ENCODE results near the gene KLHL29.

The KLHL29 gene

GRCh38 chr2:23447405-23447804 is 62.4 kb downstream of the KLHL29 start:
- no peak for DNase-seq
- Mint-ChIP-seq H3K36me3 (no peaks in the 10 kb centered on the region), H3K9me3 (no peaks in the 10 kb centered on the region), H3K4me3 (no peak overlapping the region), H3K27ac (no peak overlapping the region), H3K27me3 (peaks cover 14 to 35% of the 10 kb centered on the region in 2 donors), H3K4me1 (peaks cover 6 to 18% of the 10 kb centered on the region in 2 donors)
- no peak for ATAC-seq (replicated peaks)

GRCh38 chr2:23448906-23449305 is 63.9 kb downstream of the KLHL29 start:
- no peak overlapping the region for H3K4me3 Mint-ChIP-seq
- DNase-seq (no peak), ATAC-seq (replicated peaks) (no peak)
- no peaks in the 10 kb centered on the region for H3K36me3 Mint-ChIP-seq
- peaks cover 14 to 36% of the 10 kb centered on the region in 2 donors for H3K27me3 Mint-ChIP-seq
- H3K4me1 Mint-ChIP-seq = peaks cover 12 to 29% of the 10 kb centered on the region in 2 donors
- H3K27ac Mint-ChIP-seq = no peak overlapping the region
- no peaks in the 10 kb centered on the region for H3K9me3 Mint-ChIP-seq

GRCh38 chr2:23449413-23449812 is 64.4 kb downstream of the KLHL29 start:
- DNase-seq (no peak), ATAC-seq (replicated peaks) (peak; percentile 82 to 86)
- Mint-ChIP-seq H3K4me1 (peaks cover 12 to 30% of the 10 kb centered on the region in 2 donors), H3K27ac (no peak overlapping the region), H3K9me3 (no peaks in the 10 kb centered on the region), H3K27me3 (peaks cover 14 to 38% of the 10 kb centered on the region in 2 donors), H3K36me3 (no peaks in the 10 kb centered on the region), H3K4me3 (no peak overlapping the region)

GRCh38 chr2:23449831-23450331 is 64.9 kb downstream of the KLHL29 start:
- no peak for ATAC-seq (replicated peaks)
- Mint-ChIP-seq H3K27me3 (peaks cover 19 to 43% of the 10 kb centered on the region in 2 donors), H3K36me3 (no peaks in the 10 kb centered on the region), H3K4me1 (peaks cover 14 to 34% of the 10 kb centered on the region in 2 donors), H3K9me3 (no peaks in the 10 kb centered on the region), H3K27ac (no peak overlapping the region), H3K4me3 (no peak overlapping the region)
- DNase-seq = no peak

- no peak for DNase-seq
- Mint-ChIP-seq H3K4me3 (no peak overlapping the region), H3K27ac (no peak overlapping the region), H3K27me3 (peaks cover 12 to 41% of the 10 kb centered on the region in 2 donors), H3K9me3 (no peaks in the 10 kb centered on the region), H3K4me1 (peaks cover 14 to 34% of the 10 kb centered on the region in 2 donors), H3K36me3 (no peaks in the 10 kb centered on the region)
- peak in 1 of 2 donors; percentile 2 for ATAC-seq (replicated peaks)
Observed at GRCh38 chr2:23452372-23452771, 67.4 kb downstream of the KLHL29 start.

- Mint-ChIP-seq H3K27me3 (peaks cover 8 to 40% of the 10 kb centered on the region in 2 donors), H3K9me3 (no peaks in the 10 kb centered on the region), H3K36me3 (no peaks in the 10 kb centered on the region), H3K27ac (no peak overlapping the region), H3K4me1 (peaks cover 14 to 34% of the 10 kb centered on the region in 2 donors), H3K4me3 (peak overlapping the region in 1 of 2 donors; percentile 51)
- DNase-seq = peak; percentile 17
- ATAC-seq (replicated peaks) = peak; percentile 68 to 78
Observed at GRCh38 chr2:23452853-23453420, 68.0 kb downstream of the KLHL29 start.

GRCh38 chr2:23453432-23453831 is 68.5 kb downstream of the KLHL29 start:
- no peak for ATAC-seq (replicated peaks)
- H3K27ac Mint-ChIP-seq = no peak overlapping the region
- DNase-seq = no peak
- no peaks in the 10 kb centered on the region for H3K36me3 Mint-ChIP-seq
- H3K4me1 Mint-ChIP-seq = peaks cover 14 to 34% of the 10 kb centered on the region in 2 donors
- peaks cover 8 to 40% of the 10 kb centered on the region in 2 donors for H3K27me3 Mint-ChIP-seq
- H3K9me3 Mint-ChIP-seq = no peaks in the 10 kb centered on the region
- H3K4me3 Mint-ChIP-seq = peak overlapping the region in 1 of 2 donors; percentile 51

GRCh38 chr2:23453836-23454460 is 69.0 kb downstream of the KLHL29 start:
- Mint-ChIP-seq H3K27ac (no peak overlapping the region), H3K36me3 (no peaks in the 10 kb centered on the region), H3K27me3 (peaks cover 8 to 40% of the 10 kb centered on the region in 2 donors), H3K4me3 (no peak overlapping the region), H3K9me3 (no peaks in the 10 kb centered on the region), H3K4me1 (peaks cover 14 to 33% of the 10 kb centered on the region in 2 donors)
- no peak for ATAC-seq (replicated peaks)
- DNase-seq = no peak

- H3K4me3 Mint-ChIP-seq = no peak overlapping the region
- no peaks in the 10 kb centered on the region for H3K9me3 Mint-ChIP-seq
- peaks cover 8 to 27% of the 10 kb centered on the region in 2 donors for H3K4me1 Mint-ChIP-seq
- ATAC-seq (replicated peaks) (no peak), DNase-seq (no peak)
- no peak overlapping the region for H3K27ac Mint-ChIP-seq
- peaks cover 8 to 40% of the 10 kb centered on the region in 2 donors for H3K27me3 Mint-ChIP-seq
- no peaks in the 10 kb centered on the region for H3K36me3 Mint-ChIP-seq
Observed at GRCh38 chr2:23454501-23455120, 69.6 kb downstream of the KLHL29 start.

GRCh38 chr2:23456396-23456795 is 71.4 kb downstream of the KLHL29 start:
- ATAC-seq (replicated peaks) (no peak), DNase-seq (no peak)
- Mint-ChIP-seq H3K27ac (no peak overlapping the region), H3K27me3 (peaks cover 12 to 30% of the 10 kb centered on the region in 2 donors), H3K9me3 (no peaks in the 10 kb centered on the region), H3K4me1 (peaks cover 8 to 22% of the 10 kb centered on the region in 2 donors), H3K36me3 (no peaks in the 10 kb centered on the region), H3K4me3 (no peak overlapping the region)

GRCh38 chr2:23456881-23457760 is 72.1 kb downstream of the KLHL29 start:
- H3K4me3 Mint-ChIP-seq = no peak overlapping the region
- ATAC-seq (replicated peaks) (no peak), DNase-seq (no peak)
- peaks cover 12 to 23% of the 10 kb centered on the region in 2 donors for H3K27me3 Mint-ChIP-seq
- H3K9me3 Mint-ChIP-seq = no peaks in the 10 kb centered on the region
- H3K36me3 Mint-ChIP-seq = no peaks in the 10 kb centered on the region
- peaks cover 8 to 18% of the 10 kb centered on the region in 2 donors for H3K4me1 Mint-ChIP-seq
- no peak overlapping the region for H3K27ac Mint-ChIP-seq

- Mint-ChIP-seq H3K4me3 (no peak overlapping the region), H3K4me1 (peaks cover 5 to 9% of the 10 kb centered on the region in 2 donors), H3K36me3 (no peaks in the 10 kb centered on the region), H3K27ac (no peak overlapping the region), H3K27me3 (peaks cover 12 to 19% of the 10 kb centered on the region in 2 donors), H3K9me3 (no peaks in the 10 kb centered on the region)
- ATAC-seq (replicated peaks) = no peak
- no peak for DNase-seq
Observed at GRCh38 chr2:23457990-23458682, 73.2 kb downstream of the KLHL29 start.

- no peak for ATAC-seq (replicated peaks)
- H3K4me1 Mint-ChIP-seq = peaks cover 3 to 6% of the 10 kb centered on the region in 2 donors
- no peak overlapping the region for H3K27ac Mint-ChIP-seq
- no peak overlapping the region for H3K4me3 Mint-ChIP-seq
- H3K9me3 Mint-ChIP-seq = no peaks in the 10 kb centered on the region
- H3K36me3 Mint-ChIP-seq = no peaks in the 10 kb centered on the region
- no peak for DNase-seq
- H3K27me3 Mint-ChIP-seq = peaks cover 12 to 19% of the 10 kb centered on the region in 2 donors
Observed at GRCh38 chr2:23459032-23459431, 74.1 kb downstream of the KLHL29 start.

All from stimulated activated naive B cell treated with anti-CD40 and anti-IgM and Interleukin-4, amounts not matched to agents 10 μg/mL and 1 μg/mL and 100 μg/mL, for 72 hours (primary cell).